GM21737 (cell line): Measurements from ENCODE around the gene RIC3.

Experiments used
- ATAC-seq: cut with Tn5 transposase; IDR thresholded peaks from one replicate; pipeline ENCODE4 v1.9.1; 2021; ENCODE audit warnings: mild to moderate bottlenecking, moderate library complexity; ENCODE audit not compliant: unreplicated experiment

Gene RIC3

GRCh38 chr11:8105666-8106065 is 63.2 kb downstream of the RIC3 start:
- ATAC-seq, result no peak

DNA sequence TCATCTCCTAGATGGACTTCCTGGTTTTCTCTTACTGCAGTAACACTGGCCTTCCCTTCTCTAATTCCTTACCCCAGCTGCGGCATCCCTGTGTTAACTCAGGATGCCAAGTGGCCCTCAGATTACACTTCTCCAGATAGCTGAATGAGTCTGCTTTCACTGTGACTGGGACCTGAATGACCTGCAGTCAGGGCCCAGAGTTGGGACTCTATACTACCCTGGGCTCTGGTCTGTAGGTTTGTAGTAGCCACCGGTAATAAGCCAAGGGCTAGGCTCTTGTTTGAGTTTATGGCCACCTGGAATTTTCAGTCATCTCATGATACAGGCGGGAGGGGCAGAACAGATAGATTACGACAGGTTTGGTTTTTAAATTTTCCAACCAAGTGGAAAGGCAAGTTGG is 63.7 kb downstream of the RIC3 start:
- ATAC-seq, result no peak

- ATAC-seq, result no peak
These were observed 64.9 kb downstream of the RIC3 start for GRCh38 chr11:8103909-8104308.

DNA sequence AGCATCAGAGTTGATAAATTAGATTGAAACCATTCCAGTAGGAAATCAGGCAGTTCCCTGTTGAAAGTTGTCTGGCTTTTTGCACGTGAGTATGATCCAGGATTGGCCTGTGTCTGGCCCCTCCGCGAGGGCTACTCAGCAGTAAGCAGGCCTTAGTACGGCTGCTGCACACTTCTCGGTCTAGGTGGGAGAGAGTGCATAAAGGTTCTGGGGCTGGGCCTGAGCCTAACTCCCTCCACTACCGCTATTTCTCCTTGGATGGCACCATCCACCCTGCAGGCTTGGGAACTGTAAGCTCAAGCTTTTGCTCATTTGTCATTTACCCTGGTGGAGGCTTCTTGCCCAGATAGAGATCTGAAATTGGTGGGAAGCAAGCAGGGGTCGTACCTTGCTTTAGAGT is 65.9 kb downstream of the RIC3 start:
- no peak for ATAC-seq

DNA sequence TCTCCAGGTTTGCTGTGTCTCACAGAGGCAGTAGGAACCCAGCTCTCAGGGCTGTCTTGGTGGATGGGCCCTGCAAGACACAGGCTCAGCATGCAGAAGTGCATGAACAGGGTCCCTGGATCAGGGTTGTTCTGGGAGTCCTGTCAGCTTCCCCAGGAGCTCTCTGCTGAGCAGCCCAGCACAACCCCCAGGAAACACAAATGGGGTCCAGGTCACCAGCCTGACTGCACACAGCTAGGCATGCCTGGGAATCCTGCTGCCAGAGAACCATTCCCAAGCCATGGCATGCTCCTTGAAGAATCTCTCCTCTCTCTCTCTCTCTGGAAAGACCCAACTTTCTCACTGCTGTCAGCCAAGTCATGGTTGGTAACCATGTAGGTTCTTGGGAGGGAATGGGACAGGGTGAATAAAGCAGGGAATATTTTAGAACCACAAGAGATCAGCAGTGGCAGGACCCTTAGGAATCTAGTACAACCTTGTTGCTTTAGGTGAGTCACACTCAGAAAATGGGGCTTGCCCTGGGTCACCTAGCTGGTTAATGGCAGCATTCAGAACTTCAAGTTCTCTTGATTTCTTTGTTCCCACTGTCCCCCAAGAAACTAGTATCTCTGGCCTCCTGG is 66.4 kb downstream of the RIC3 start:
- ATAC-seq, result no peak

- ATAC-seq, result no peak
These were observed 67.4 kb downstream of the RIC3 start for GRCh38 chr11:8101421-8101820.

DNA sequence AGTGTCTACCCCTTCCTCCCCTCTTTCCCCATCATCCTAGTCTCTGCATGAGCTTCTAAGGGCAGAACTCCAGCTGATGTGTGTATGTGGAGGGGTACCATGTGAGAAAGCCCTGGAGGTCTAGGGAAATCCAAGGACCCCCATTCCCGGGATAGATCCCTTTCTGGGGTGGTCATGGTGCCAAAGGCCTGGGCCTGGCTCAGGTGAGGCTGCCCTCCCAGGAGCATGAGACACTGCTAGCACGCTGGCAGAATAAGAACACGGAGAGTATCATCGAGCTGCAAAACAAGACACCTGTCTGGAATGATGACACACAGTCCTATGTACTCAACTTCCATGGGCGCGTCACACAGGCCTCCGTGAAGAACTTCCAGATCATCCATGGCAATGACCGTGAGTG is 68.2 kb downstream of the RIC3 start:
- ATAC-seq, result no peak

DNA sequence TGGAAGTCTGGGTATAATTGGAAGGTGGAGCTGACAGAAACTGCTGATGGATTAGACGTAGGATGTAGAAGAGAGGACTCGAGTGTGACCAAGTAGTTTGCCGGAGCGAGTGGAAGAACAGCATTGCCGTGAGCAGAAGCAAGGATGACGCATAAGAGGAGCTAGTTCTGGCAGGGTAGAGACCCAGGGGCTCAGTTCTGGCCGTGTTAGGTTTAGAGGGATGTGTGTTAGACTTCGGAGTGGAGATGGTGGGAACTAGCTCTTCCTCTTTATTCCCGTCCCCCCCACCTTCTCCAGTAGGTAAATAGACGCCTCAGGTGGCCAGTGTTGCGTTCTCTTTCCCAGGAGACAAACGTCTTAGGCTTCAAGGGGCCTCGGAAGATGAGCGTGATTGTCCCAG is 68.7 kb downstream of the RIC3 start:
- ATAC-seq, result no peak

GRCh38 chr11:8099291-8099899 is 69.4 kb downstream of the RIC3 start:
- ATAC-seq, result no peak

- no peak for ATAC-seq
These were observed 69.9 kb downstream of the RIC3 start for GRCh38 chr11:8098879-8099278.

DNA sequence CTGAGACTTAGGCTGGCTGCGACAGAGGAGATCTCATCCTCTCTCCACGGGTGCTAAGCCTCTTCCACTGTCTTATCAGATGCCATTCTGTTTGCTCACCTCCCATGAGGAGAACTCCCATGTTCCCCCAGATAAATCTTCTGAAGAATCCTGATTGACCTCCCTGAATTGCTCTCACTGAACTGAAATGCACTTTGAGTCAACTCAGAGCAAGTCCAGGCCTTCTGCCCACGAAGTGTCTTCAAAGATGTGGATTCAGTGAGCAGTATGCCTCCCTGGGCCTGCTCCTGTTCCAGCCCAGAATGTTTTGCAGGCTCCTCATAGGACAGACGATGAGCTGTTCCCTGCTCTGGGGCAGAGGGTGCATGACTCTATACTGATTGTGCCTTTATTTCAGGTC is 70.5 kb downstream of the RIC3 start:
- ATAC-seq, result no peak

DNA sequence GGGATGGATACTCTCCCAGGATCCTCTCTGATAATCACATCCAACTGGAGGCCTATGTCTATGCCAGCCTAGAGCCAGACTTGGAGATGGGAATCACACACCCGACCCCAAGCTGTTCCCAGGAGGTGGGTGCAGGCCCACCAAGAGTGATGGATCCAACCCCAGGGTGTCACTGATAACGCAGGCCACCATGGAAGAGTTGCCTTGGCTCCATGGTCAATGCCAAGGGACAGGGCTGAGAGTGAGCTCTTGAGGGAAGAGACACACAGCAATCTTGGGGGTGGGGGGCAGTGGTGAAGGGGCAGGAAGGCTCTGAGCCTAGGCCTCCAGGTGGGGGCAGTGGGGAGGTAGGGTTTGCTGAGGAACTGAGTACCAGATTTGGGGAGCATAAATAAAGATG is 70.9 kb downstream of the RIC3 start:
- ATAC-seq, result no peak

DNA sequence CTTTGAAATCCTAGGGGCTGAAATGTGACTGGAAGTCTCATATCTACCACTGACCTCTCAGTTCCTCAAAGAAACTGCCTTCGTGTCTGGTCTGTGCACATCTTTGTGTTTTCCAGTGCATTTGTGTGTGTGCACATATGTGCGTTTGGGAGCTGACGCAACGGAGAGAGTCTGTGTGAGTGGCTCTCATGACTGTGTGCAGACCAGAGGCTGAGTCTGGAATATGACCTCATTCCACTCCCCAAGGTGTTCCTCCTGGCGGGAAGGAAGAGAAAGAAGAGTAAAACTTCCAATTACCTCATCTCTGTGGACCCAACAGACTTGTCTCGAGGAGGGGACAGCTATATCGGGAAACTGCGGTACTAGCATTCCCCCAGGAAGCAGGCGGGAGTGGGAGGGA is 71.4 kb downstream of the RIC3 start:
- no peak for ATAC-seq

GRCh38 chr11:8097062-8097461 is 71.8 kb downstream of the RIC3 start:
- no peak for ATAC-seq

DNA sequence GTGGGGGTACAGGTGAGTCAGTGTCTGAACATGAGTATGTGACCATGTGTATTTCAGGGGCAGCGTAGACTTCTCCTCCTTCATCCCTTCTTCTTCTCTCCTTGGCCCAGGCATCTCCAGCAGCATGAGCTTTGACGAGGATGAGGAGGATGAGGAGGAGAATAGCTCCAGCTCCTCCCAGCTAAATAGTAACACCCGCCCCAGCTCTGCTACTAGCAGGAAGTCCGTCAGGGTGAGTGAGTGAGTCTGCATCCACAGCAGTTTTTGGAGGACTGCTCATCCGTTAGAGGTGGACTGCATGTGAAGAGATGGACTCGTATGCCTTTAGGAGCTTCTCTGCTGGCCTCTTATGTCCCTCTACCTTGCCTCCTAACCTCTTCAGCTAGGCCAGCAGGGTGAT is 72.2 kb downstream of the RIC3 start:
- no peak for ATAC-seq

GRCh38 chr11:8095806-8096522 is 72.9 kb downstream of the RIC3 start:
- no peak for ATAC-seq

- ATAC-seq, result no peak
These were observed 73.5 kb downstream of the RIC3 start for GRCh38 chr11:8095371-8095770.

- ATAC-seq, result no peak
These were observed 74.2 kb downstream of the RIC3 start for GRCh38 chr11:8094656-8095055.

- no peak for ATAC-seq
These were observed 74.8 kb downstream of the RIC3 start for GRCh38 chr11:8093931-8094575.

GRCh38 chr11:8092587-8093424 is 76.0 kb downstream of the RIC3 start:
- peak; percentile 66 for ATAC-seq

DNA sequence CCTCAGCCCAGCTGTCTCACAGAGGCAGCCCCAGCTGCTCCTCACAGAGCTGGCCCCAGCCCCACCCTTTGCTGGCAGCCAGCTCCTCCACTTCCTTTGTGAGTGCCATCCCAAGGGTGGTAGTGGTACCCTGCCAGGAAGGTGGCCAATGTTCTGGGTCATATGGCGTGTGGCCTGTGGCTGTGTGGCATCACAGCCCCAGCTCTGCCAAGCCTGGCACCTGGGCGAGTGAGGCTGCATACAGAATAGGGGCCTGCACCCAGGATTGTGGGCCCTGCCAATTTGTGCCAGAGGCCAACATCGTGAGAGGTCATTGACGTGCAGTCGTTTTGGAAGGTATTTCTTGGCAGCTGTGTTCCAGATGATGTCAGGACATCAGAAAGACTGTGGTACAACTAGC is 77.1 kb downstream of the RIC3 start:
- no peak for ATAC-seq
